MCF 10A (cell line): ENCODE results near the gene IFT122. TPM values are rescaled to one million over a fixed set of nuclear protein-coding genes. Genes with fewer than 3 reads are reported as not detected.

Experiments used
- BruUV-seq: library from RNA; stranded (reverse); fragments of 400-500 nt; replicated peaks from 2 replicates; lab custom pipeline; 2021; lab: Mats Ljungman, UMichigan
- CTCF ChIA-PET: fragments of 300-600 bp; sonication (Branson Sonifier 250); formaldehyde crosslinking; extraction: SDS; loops from one replicate; lab custom pipeline; 2021; ENCODE audit warnings: antibody characterized with exemption, inconsistent platforms; lab: Yijun Ruan, JAX
- POLR2A ChIA-PET: fragments of 300-600, 350-650 bp; sonication (Branson Sonifier 250); formaldehyde crosslinking; extraction: SDS; loops from one replicate; lab custom pipeline; 2020; ENCODE audit warnings: antibody characterized with exemption, inconsistent platforms; lab: Yijun Ruan, JAX
- DNase-seq: peaks from one replicate; pipeline ENCODE4 v3.0.0-alpha.2; 2018; ENCODE audit not compliant: unreplicated experiment
- H3K27ac Mint-ChIP-seq: one replicate; pipeline ENCODE4 v1.8.0; 2022; ENCODE audit warnings: mild to moderate bottlenecking, low read depth, mixed read lengths; ENCODE audit not compliant: unreplicated experiment
- H3K27me3 Mint-ChIP-seq: one replicate; pipeline ENCODE4 v1.8.0; 2022; ENCODE audit warnings: mixed read lengths; ENCODE audit not compliant: insufficient read depth, unreplicated experiment
- H3K36me3 Mint-ChIP-seq: one replicate; pipeline ENCODE4 v1.8.0; 2022; ENCODE audit warnings: mild to moderate bottlenecking, moderate library complexity, mixed read lengths; ENCODE audit not compliant: insufficient read depth, unreplicated experiment
- H3K4me1 Mint-ChIP-seq: one replicate; pipeline ENCODE4 v1.8.0; 2022; ENCODE audit warnings: mixed read lengths; ENCODE audit not compliant: insufficient read depth, unreplicated experiment
- H3K4me3 Mint-ChIP-seq: one replicate; pipeline ENCODE4 v1.8.0; 2022; ENCODE audit warnings: mild to moderate bottlenecking, moderate library complexity, mixed read lengths; ENCODE audit not compliant: unreplicated experiment
- H3K9me3 Mint-ChIP-seq: one replicate; pipeline ENCODE4 v1.8.0; 2022; ENCODE audit warnings: mixed read lengths; ENCODE audit not compliant: unreplicated experiment
- CTCF ChIP-seq: fragments of 200-600 bp; IDR thresholded peaks from one replicate; pipeline ENCODE4 v1.8.0; 2022; ENCODE audit warnings: antibody characterized with exemption, mild to moderate bottlenecking; ENCODE audit not compliant: unreplicated experiment
- intact Hi-C: fragments of 100-400 bp; cut with micrococcal nuclease; formaldehyde crosslinking; loops from 2 replicates; pipeline ENCODE4 v1.14.1; 2022
- total RNA-seq: library from RNA; stranded (reverse); gene quantifications from 2 replicates; pipeline ENCODE4 v1.2.3, GENCODE V29; 2022

The IFT122 gene
- total RNA-seq, 1 experiment from 2014 or later: 21.0 TPM

- DNase-seq: no peak
- peaks cover 6% of the 10 kb centered on the region for H3K36me3 Mint-ChIP-seq
- H3K27me3 Mint-ChIP-seq: no peaks in the 10 kb centered on the region
- peaks cover 6% of the 10 kb centered on the region for H3K4me1 Mint-ChIP-seq
- intact Hi-C loops: no loop called here
- H3K27ac Mint-ChIP-seq: no peak overlapping the region
- H3K4me3 Mint-ChIP-seq: no peak overlapping the region
- no peak for TF ChIP-seq CTCF
- H3K9me3 Mint-ChIP-seq: no peaks in the 10 kb centered on the region
- ChIA-PET POLR2A (interaction anchor here (0.7 to 1.3 kb wide), 3 partner anchors 19 to 321 kb away, joined by 3 read pairs; no protein-coding TSS in a partner anchor), CTCF (no interaction called here)
- no TSS peak for BruUV-seq
Observed at GRCh38 chr3:129553719-129554118, 113.7 kb downstream of the IFT122 start.

GRCh38 chr3:129554356-129555152 is 114.5 kb downstream of the IFT122 start:
- intact Hi-C loops: no loop called here
- H3K36me3 Mint-ChIP-seq: peaks cover 6% of the 10 kb centered on the region
- POLR2A ChIA-PET: interaction anchor here (0.7 kb wide), 2 partner anchors 256 to 320 kb away, joined by 3 read pairs; no protein-coding TSS in a partner anchor
- CTCF ChIA-PET: interaction anchor here (0.5 to 1.3 kb wide), 3 partner anchors 62 to 377 kb away, joined by 3 to 10 read pairs (median 4); no protein-coding TSS in a partner anchor
- H3K4me3 Mint-ChIP-seq: no peak overlapping the region
- peaks cover 1% of the 10 kb centered on the region for H3K4me1 Mint-ChIP-seq
- no peak for TF ChIP-seq CTCF
- BruUV-seq: no TSS peak
- no peaks in the 10 kb centered on the region for H3K9me3 Mint-ChIP-seq
- H3K27me3 Mint-ChIP-seq: no peaks in the 10 kb centered on the region
- DNase-seq: no peak
- H3K27ac Mint-ChIP-seq: no peak overlapping the region

GRCh38 chr3:129555153-129555550 is 115.1 kb downstream of the IFT122 start:
- Mint-ChIP-seq H3K9me3 (no peaks in the 10 kb centered on the region), H3K4me1 (no peaks in the 10 kb centered on the region), H3K36me3 (peaks cover 6% of the 10 kb centered on the region), H3K27me3 (no peaks in the 10 kb centered on the region), H3K4me3 (no peak overlapping the region), H3K27ac (no peak overlapping the region)
- CTCF ChIA-PET: interaction anchor here (0.5 to 1.3 kb wide), 3 partner anchors 63 to 377 kb away, joined by 3 to 10 read pairs (median 4); no protein-coding TSS in a partner anchor
- BruUV-seq: no TSS peak
- intact Hi-C loops: no loop called here
- POLR2A ChIA-PET: no interaction called here
- TF ChIP-seq CTCF: no peak
- DNase-seq: no peak

- Mint-ChIP-seq H3K36me3 (peaks cover 6% of the 10 kb centered on the region), H3K27me3 (no peaks in the 10 kb centered on the region), H3K27ac (no peak overlapping the region), H3K4me1 (peaks cover 4% of the 10 kb centered on the region), H3K4me3 (no peak overlapping the region), H3K9me3 (no peaks in the 10 kb centered on the region)
- POLR2A ChIA-PET: no interaction called here
- no peak for TF ChIP-seq CTCF
- no peak for DNase-seq
- BruUV-seq: no TSS peak
- intact Hi-C loops: no loop called here
- CTCF ChIA-PET: interaction anchor here (1.3 kb wide), 1 partner anchor 64 kb away, joined by 10 read pairs; no protein-coding TSS in a partner anchor
Observed at GRCh38 chr3:129555616-129556357, 115.8 kb downstream of the IFT122 start.
